Measurements from ENCODE around the gene KRTAP10-3.
"Not testable (repeated sequence)": the region's sequence is repeated elsewhere in the genome, so short reads cannot be mapped to it uniquely, and the experiment has no call there.

The KRTAP10-3 gene

GRCh38 chr21:44568667-44569556 lies 10.3 kb upstream of the KRTAP10-3 start:
- no peaks in the 10 kb centered on the region for H3K4me1 ChIP-seq (ENCODE audit: insufficient read depth, low read length)
- no peak overlapping the region for H3K9ac ChIP-seq (ENCODE audit: low read depth, low read length)
- no peaks in the 10 kb centered on the region; the same call in 1 of the 2 replicates for H3K9me3 ChIP-seq (ENCODE audit: control insufficient read depth, insufficient read depth, low read length)
- H3K36me3 ChIP-seq (ENCODE audit: insufficient read depth, low read length): no peaks in the 10 kb centered on the region

DNA sequence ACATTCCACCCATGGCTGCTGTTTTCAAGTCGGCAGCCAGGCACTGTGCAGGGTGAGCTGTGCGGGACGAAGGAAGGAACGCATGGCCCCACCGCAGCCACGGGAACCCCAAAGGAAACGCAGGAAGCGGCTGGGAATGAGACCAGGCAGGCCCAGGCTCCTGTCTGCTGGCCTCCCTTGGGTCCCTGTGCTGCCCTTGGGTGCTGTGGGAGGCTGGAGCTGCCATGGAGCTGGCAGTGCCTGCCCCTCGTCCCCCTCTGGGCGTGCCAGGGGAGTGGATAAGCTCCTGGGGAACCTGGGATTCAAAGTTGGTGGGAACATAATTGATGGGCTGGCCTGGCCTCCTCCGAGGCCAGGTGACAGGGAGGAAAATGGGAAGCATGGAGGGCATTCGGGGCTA lies 9.7 kb upstream of the KRTAP10-3 start:
- no peak overlapping the region for H3K9ac ChIP-seq (ENCODE audit: low read depth, low read length)
- H3K4me1 ChIP-seq (ENCODE audit: insufficient read depth, low read length): no peaks in the 10 kb centered on the region
- no peaks in the 10 kb centered on the region for H3K36me3 ChIP-seq (ENCODE audit: insufficient read depth, low read length)
- no peaks in the 10 kb centered on the region; the same call in 1 of the 2 replicates for H3K9me3 ChIP-seq (ENCODE audit: control insufficient read depth, insufficient read depth, low read length)

DNA sequence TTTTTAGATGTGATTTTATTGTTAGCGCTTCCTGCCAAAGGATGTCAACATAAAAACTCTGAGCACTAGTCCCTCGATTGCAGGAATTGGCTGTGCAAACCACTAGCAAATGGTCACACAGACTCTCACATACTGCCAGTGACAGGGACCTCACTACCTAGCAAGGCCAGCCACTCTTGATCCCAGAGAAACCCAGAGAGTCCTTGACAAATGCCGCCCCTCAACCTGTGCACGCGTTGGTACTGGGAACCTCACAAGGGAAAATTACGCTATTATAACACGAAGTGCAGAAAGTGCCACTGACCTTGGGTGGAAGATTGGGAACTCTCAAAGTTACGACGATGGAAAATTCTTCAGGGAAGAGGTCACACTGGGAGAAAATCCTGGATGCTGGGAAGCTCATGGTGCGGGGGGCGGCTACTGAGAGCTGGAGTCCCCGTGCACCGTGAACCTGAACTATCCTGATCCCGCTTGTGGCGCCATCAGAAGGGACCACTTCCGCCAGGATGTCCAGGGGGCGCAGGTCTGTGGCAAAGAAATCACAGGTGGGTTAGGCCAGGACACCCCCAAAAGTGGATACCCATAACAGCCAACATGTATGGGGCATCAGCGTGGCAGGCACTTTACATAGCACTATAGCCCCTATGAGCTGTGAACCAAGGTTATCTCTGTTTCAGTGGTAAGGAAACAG lies 9.0 kb upstream of the KRTAP10-3 start:
- Histone ChIP-seq H3K9ac (ENCODE audit: low read depth, low read length) (no peak overlapping the region), H3K4me1 (ENCODE audit: insufficient read depth, low read length) (no peaks in the 10 kb centered on the region), H3K36me3 (ENCODE audit: insufficient read depth, low read length) (no peaks in the 10 kb centered on the region), H3K9me3 (ENCODE audit: control insufficient read depth, insufficient read depth, low read length) (no peaks in the 10 kb centered on the region; the same call in 1 of the 2 replicates)

DNA sequence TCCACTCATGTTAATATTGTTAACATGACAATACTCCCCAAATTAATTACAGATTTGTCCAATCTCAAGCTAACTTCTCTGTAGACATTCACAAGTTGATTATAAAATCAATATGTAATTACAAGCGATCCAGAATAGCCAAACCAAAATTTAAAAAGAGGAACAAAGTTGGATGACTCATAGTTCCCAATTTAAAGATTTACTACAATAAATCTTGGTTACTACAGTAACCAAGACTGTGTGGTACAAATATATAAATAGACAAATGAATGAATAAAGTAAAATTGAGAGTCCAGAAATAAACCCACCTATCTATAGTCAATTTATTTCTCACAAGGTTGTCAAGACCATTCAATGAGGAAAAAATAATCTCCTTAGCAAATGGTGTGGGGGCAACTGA lies 7.8 kb upstream of the KRTAP10-3 start:
- Histone ChIP-seq H3K36me3 (ENCODE audit: insufficient read depth, low read length) (no peaks in the 10 kb centered on the region), H3K9me3 (ENCODE audit: control insufficient read depth, insufficient read depth, low read length) (no peaks in the 10 kb centered on the region), H3K9ac (ENCODE audit: low read depth, low read length) (no peak overlapping the region), H3K4me1 (ENCODE audit: insufficient read depth, low read length) (no peaks in the 10 kb centered on the region)

- Histone ChIP-seq H3K4me1 (ENCODE audit: insufficient read depth, low read length) (no peaks in the 10 kb centered on the region), H3K9ac (ENCODE audit: low read depth, low read length) (no peak overlapping the region), H3K9me3 (ENCODE audit: control insufficient read depth, insufficient read depth, low read length) (no peaks in the 10 kb centered on the region), H3K36me3 (ENCODE audit: insufficient read depth, low read length) (no peaks in the 10 kb centered on the region)
Measured at GRCh38 chr21:44564886-44565598, 6.4 kb upstream of the KRTAP10-3 start.

DNA sequence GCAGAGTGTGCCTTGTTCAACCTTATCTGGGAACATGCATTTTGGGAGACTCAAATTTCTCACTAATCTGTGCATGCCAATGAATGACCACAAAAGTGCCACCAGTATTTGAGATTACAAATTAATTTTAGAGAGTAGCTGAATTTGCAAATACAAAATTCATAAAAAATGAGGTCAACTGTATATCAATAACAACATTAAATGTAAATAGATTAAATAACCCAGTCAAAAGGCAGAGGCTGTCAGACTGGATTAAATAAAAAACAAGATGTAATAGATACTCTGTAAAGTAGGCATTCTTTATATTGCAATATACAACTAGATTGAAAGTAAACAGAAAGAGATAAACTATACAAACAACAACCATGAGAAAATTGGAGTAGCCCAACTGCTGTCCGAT lies 5.5 kb upstream of the KRTAP10-3 start:
- Histone ChIP-seq H3K4me1 (ENCODE audit: insufficient read depth, low read length) (no peaks in the 10 kb centered on the region), H3K36me3 (ENCODE audit: insufficient read depth, low read length) (no peaks in the 10 kb centered on the region), H3K9ac (ENCODE audit: low read depth, low read length) (no peak overlapping the region), H3K9me3 (ENCODE audit: control insufficient read depth, insufficient read depth, low read length) (no peaks in the 10 kb centered on the region)

DNA sequence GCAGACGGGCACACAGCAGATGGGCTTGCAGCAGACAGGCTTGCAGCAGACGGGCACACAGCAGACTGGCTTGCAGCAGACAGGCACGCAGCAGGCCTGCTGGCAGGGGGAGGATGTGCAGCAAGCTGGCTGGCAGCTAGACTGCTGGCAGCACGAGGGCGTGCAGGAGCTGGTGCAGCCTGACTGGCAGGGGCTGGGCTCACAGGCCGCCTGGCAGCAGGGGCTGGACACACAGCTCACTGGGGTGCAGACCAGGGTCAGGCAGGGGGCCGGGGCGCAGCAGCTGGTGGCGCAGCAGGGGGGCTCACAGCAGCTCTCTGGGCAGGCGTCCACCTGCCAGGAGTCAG lies 293 bp downstream of the KRTAP10-3 start:
- not testable (repeated sequence) for H3K36me3 ChIP-seq (ENCODE audit: insufficient read depth, low read length); H3K9ac ChIP-seq (ENCODE audit: low read depth, low read length); H3K9me3 ChIP-seq (ENCODE audit: control insufficient read depth, insufficient read depth, low read length); H3K4me1 ChIP-seq (ENCODE audit: insufficient read depth, low read length)

- Histone ChIP-seq H3K9me3 (ENCODE audit: control insufficient read depth, insufficient read depth, low read length) (no peaks in the 10 kb centered on the region), H3K9ac (ENCODE audit: low read depth, low read length) (no peak overlapping the region), H3K4me1 (ENCODE audit: insufficient read depth, low read length) (0 out of 2 replicates have a peak, but pooled peaks cover 3% of the 10 kb centered on the region), H3K36me3 (ENCODE audit: insufficient read depth, low read length) (no peaks in the 10 kb centered on the region)
Measured at GRCh38 chr21:44557491-44558328, 885 bp downstream of the KRTAP10-3 start.

- Histone ChIP-seq H3K9me3 (ENCODE audit: control insufficient read depth, insufficient read depth, low read length) (no peaks in the 10 kb centered on the region), H3K36me3 (ENCODE audit: insufficient read depth, low read length) (no peaks in the 10 kb centered on the region), H3K9ac (ENCODE audit: low read depth, low read length) (no peak overlapping the region), H3K4me1 (ENCODE audit: insufficient read depth, low read length) (peaks cover 9% of the 10 kb centered on the region)
Measured at GRCh38 chr21:44556879-44557278, 1.7 kb downstream of the KRTAP10-3 start.

GRCh38 chr21:44555200-44555875 lies 3.3 kb downstream of the KRTAP10-3 start:
- Histone ChIP-seq H3K4me1 (ENCODE audit: insufficient read depth, low read length) (peaks cover 9% of the 10 kb centered on the region), H3K36me3 (ENCODE audit: insufficient read depth, low read length) (no peaks in the 10 kb centered on the region), H3K9ac (ENCODE audit: low read depth, low read length) (no peak overlapping the region), H3K9me3 (ENCODE audit: control insufficient read depth, insufficient read depth, low read length) (no peaks in the 10 kb centered on the region)

- Histone ChIP-seq H3K36me3 (ENCODE audit: insufficient read depth, low read length) (no peaks in the 10 kb centered on the region), H3K4me1 (ENCODE audit: insufficient read depth, low read length) (peaks cover 25% of the 10 kb centered on the region), H3K9me3 (ENCODE audit: control insufficient read depth, insufficient read depth, low read length) (no peaks in the 10 kb centered on the region), H3K9ac (ENCODE audit: low read depth, low read length) (no peak overlapping the region)
Measured at GRCh38 chr21:44552681-44553080, 5.9 kb downstream of the KRTAP10-3 start.

GRCh38 chr21:44552136-44552535 lies 6.5 kb downstream of the KRTAP10-3 start:
- no peaks in the 10 kb centered on the region; the same call in 1 of the 2 replicates for H3K9me3 ChIP-seq (ENCODE audit: control insufficient read depth, insufficient read depth, low read length)
- H3K4me1 ChIP-seq (ENCODE audit: insufficient read depth, low read length): peaks cover 23% of the 10 kb centered on the region
- H3K36me3 ChIP-seq (ENCODE audit: insufficient read depth, low read length): no peaks in the 10 kb centered on the region
- H3K9ac ChIP-seq (ENCODE audit: low read depth, low read length): no peak overlapping the region

DNA sequence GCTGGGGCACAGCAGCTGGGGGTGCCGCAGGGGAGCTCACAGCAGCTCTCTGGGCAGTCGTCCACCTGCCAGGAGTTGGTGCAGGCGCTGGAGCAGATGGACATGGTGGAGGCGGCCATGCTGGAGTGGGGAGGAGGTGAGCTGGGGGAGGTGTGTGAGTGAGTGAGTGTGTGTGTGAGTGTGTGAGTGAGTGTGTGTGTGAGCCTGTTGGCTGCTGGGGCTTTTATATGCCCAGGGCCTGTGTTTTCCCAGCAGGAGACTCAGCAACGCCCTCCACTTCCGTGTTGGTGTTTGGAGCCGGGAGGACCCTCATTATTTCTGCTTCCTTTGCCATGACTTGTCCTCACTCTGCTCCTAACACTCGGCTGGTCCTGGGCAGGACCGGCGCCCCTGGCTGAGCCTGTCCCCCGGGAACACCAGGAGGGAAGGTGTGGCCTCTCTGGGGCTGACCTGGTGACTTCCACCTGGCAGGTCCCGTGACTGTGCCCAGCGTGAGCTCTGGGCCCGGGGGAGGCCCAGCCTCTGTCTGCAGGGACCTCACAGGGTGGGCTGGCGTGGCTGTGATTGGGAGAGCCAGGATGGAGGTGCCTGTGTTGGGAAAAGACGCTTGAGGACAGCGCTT lies 7.1 kb downstream of the KRTAP10-3 start, which contains the start of gene KRTAP10-2:
Gene KRTAP10-2 (minus strand): TSS at position 166 of the 622 bp plus-strand sequence. CDS start 47 bp downstream, at position 119.
- no peak within 1 kb of the TSS for H3K9ac ChIP-seq (ENCODE audit: low read depth, low read length)
- peaks cover 23% of the 10 kb centered on the region for H3K4me1 ChIP-seq (ENCODE audit: insufficient read depth, low read length)
- no peaks in the 10 kb centered on the region for H3K36me3 ChIP-seq (ENCODE audit: insufficient read depth, low read length)
- H3K9me3 ChIP-seq (ENCODE audit: control insufficient read depth, insufficient read depth, low read length): no peaks in the 10 kb centered on the region; the same call in 1 of the 2 replicates

Data from ES-I3 (cell line).